Heart left ventricle (tissue), 13 donors: ENCODE measurements around the gene OPRPN.

Experiments
- CTCF ChIP-seq, 12 donors: fragments of 200-600 bp; sonication (generic) in 4 of 12; IDR thresholded peaks; one replicate each; pipeline versions ENCODE4 v1.5.0 to v1.8.0; 2018 to 2022; ENCODE audit warnings: antibody characterized with exemption in 12 of 12, mild to moderate bottlenecking in 5 of 12
- POLR2A ChIP-seq, 2 donors: fragments of 450-650 bp; IDR thresholded peaks; one replicate each; pipeline ENCODE4 v1.6.1; 2017; ENCODE audit warnings: antibody characterized with exemption in 2 of 2, mild to moderate bottlenecking in 2 of 2, moderate library complexity in 2 of 2
- donor health status: ischemic (EF 13 %, LVEDD 7.1; RV severe dilation, severe dysfunction).
- donor health status: DM: no; HTN: yes; CAD: no.
- donor health status: DM: no; HTN: no; CAD: no.
- donor health status: ischemic (EF 25% LVEDD 6.9; RV normal size, moderate dysfunction).
- donor health status: ischemic (EF 25% LVEDD 5.7; RV mildly dilated, moderate dysfunction).
- donor health status: ischemic (EF 35%, LVEDD 5.7; RV mildly dilated, moderate dysfunction).
- donor health status: nonischemic (EF 11% LVEDD 7.7; RV severe dilation, severe dysfunction).
- donor health status: DM: yes; HTN: yes; CAD: no.
- donor health status: PGD.
- donor health status: ischemic (EF 29% LVEDD 5.4; RV normal size, mild dysfunction).
- donor health status: nonischemic (EF 23%, LVEDD 6.1; RV moderate dilation, normal function).

GRCh38 chr4:70397580-70397979 lies at the start of gene OPRPN:
- TF ChIP-seq CTCF (IDR thresholded peaks at IDR 0.05) (no peak), POLR2A (IDR thresholded peaks at IDR 0.05) (no peak)
